D721Med (cell line): ENCODE results near the gene TMED4.

Source experiments
- DNase-seq: peaks from one replicate; pipeline ENCODE4 v3.0.0; 2011; ENCODE audit warnings: low spot score; ENCODE audit not compliant: insufficient read length
- FAIRE-seq: peaks from 2 replicates; lab custom pipeline; 2011; peaks lifted over from hg19 to GRCh38; lab: Jason Lieb, UNC
- CTCF ChIP-seq: IDR thresholded peaks from 2 replicates; pipeline ENCODE4 v1.5.1; 2012; ENCODE audit warnings: mild to moderate bottlenecking, control low read depth; ENCODE audit not compliant: insufficient read depth; ENCODE audit errors: missing control alignments

TMED4 gene

GRCh38 chr7:44590910-44591309 is 8.9 kb upstream of the TMED4 start:
- no peak for TF ChIP-seq CTCF
- FAIRE-seq = no peak
- no peak for DNase-seq

GRCh38 chr7:44587843-44588711 is 6.0 kb upstream of the TMED4 start:
- DNase-seq (no peak), FAIRE-seq (no peak)
- TF ChIP-seq CTCF = peak; percentile 66

GRCh38 chr7:44583146-44583865 is 1.3 kb upstream of the TMED4 start:
- TF ChIP-seq CTCF = no peak
- FAIRE-seq (no peak), DNase-seq (no peak)

- TF ChIP-seq CTCF = no peak
- FAIRE-seq (no peak), DNase-seq (no peak)
Observed at GRCh38 chr7:44580945-44581878, 819 bp downstream of the TMED4 start.

GRCh38 chr7:44576228-44576627 is 5.8 kb downstream of the TMED4 start:
- FAIRE-seq = no peak
- no peak for DNase-seq
- TF ChIP-seq CTCF = no peak

GRCh38 chr7:44575054-44575453 is 7.0 kb downstream of the TMED4 start:
- TF ChIP-seq CTCF = no peak
- DNase-seq (no peak), FAIRE-seq (no peak)
